ENCODE measurements around the gene TPSAB1. TPM values are rescaled to one million over a fixed set of nuclear protein-coding genes. Genes with fewer than 3 reads are reported as not detected.
"Not testable (repeated sequence)": the region's sequence is repeated elsewhere in the genome, so short reads cannot be mapped to it uniquely, and the experiment has no call there.

Gene TPSAB1
- total RNA-seq, 1 experiment from 2014 or later, result 0.25 TPM

- H3K4me1 ChIP-seq (ENCODE audit: control insufficient read depth in 1 of 2, insufficient read depth in 2 of 2, low read length in 2 of 2); RAD21 ChIA-PET (ENCODE audit: low non-redundant PET in 1 of 2, low total read pairs in 2 of 2, uncharacterized antibody in 2 of 2, unreplicated experiment in 2 of 2); H2AFZ ChIP-seq (ENCODE audit: low read depth, low read length, poor library complexity, severe bottlenecking); CTCF ChIA-PET; H3K27ac ChIP-seq (ENCODE audit: low read depth, low read length); BruUV-seq (replicated peaks); H4K20me1 ChIP-seq (ENCODE audit: insufficient read depth); DNase-seq (ENCODE audit: low read depth, low spot score); H3K9me3 ChIP-seq (ENCODE audit: control insufficient read depth in 1 of 2, insufficient read depth in 1 of 2, low read depth in 1 of 2, low read length in 2 of 2); H3K9me2 ChIP-seq (ENCODE audit: insufficient read depth); POLR2A ChIA-PET; H3K4me3 ChIP-seq (replicated peaks in 1 of 2; ENCODE audit: low read depth in 1 of 2, low read length in 2 of 2); H3K27me3 ChIP-seq (ENCODE audit: insufficient read depth, low read length); H3K79me2 ChIP-seq (ENCODE audit: insufficient read depth, low read length); intact Hi-C loops (cut with micrococcal nuclease); H3K36me3 ChIP-seq (ENCODE audit: control insufficient read depth in 1 of 2, insufficient read depth in 2 of 2, low read length in 2 of 2); H3K4me2 ChIP-seq (ENCODE audit: low read length); H3K9ac ChIP-seq (ENCODE audit: low read length); ATAC-seq: not testable (repeated sequence)
Measured at GRCh38 chr16:1226692-1227091, 13.8 kb upstream of the TPSAB1 start.

- not testable (repeated sequence) for H3K79me2 ChIP-seq (ENCODE audit: insufficient read depth, low read length)
Measured at GRCh38 chr16:1228227-1228626, 12.3 kb upstream of the TPSAB1 start.

GRCh38 chr16:1229476-1229875 lies 11.0 kb upstream of the TPSAB1 start:
- H3K9me3 ChIP-seq (ENCODE audit: control insufficient read depth in 1 of 2, insufficient read depth in 1 of 2, low read depth in 1 of 2, low read length in 2 of 2); POLR2A ChIA-PET; H2AFZ ChIP-seq (ENCODE audit: low read depth, low read length, poor library complexity, severe bottlenecking); CTCF ChIA-PET; H3K79me2 ChIP-seq (ENCODE audit: insufficient read depth, low read length); H3K9ac ChIP-seq (ENCODE audit: low read length); H4K20me1 ChIP-seq (ENCODE audit: insufficient read depth); BruUV-seq (replicated peaks); DNase-seq (ENCODE audit: low read depth, low spot score); RAD21 ChIA-PET (ENCODE audit: low non-redundant PET in 1 of 2, low total read pairs in 2 of 2, uncharacterized antibody in 2 of 2, unreplicated experiment in 2 of 2); H3K4me2 ChIP-seq (ENCODE audit: low read length); H3K36me3 ChIP-seq (ENCODE audit: control insufficient read depth in 1 of 2, insufficient read depth in 2 of 2, low read length in 2 of 2); H3K9me2 ChIP-seq (ENCODE audit: insufficient read depth); intact Hi-C loops (cut with micrococcal nuclease); H3K4me3 ChIP-seq (replicated peaks in 1 of 2; ENCODE audit: low read depth in 1 of 2, low read length in 2 of 2); ATAC-seq; H3K27me3 ChIP-seq (ENCODE audit: insufficient read depth, low read length); H3K4me1 ChIP-seq (ENCODE audit: control insufficient read depth in 1 of 2, insufficient read depth in 2 of 2, low read length in 2 of 2); H3K27ac ChIP-seq (ENCODE audit: low read depth, low read length): not testable (repeated sequence)

More at GRCh38 chr16:1228227-1228626, 12.3 kb upstream of the TPSAB1 start:
- ATAC-seq; H3K27me3 ChIP-seq (ENCODE audit: insufficient read depth, low read length); H3K4me3 ChIP-seq (replicated peaks in 1 of 2; ENCODE audit: low read depth in 1 of 2, low read length in 2 of 2); H3K4me1 ChIP-seq (ENCODE audit: control insufficient read depth in 1 of 2, insufficient read depth in 2 of 2, low read length in 2 of 2); H3K9me2 ChIP-seq (ENCODE audit: insufficient read depth); H3K9me3 ChIP-seq (ENCODE audit: control insufficient read depth in 1 of 2, insufficient read depth in 1 of 2, low read depth in 1 of 2, low read length in 2 of 2); DNase-seq (ENCODE audit: low read depth, low spot score); CTCF ChIA-PET; H3K9ac ChIP-seq (ENCODE audit: low read length); H2AFZ ChIP-seq (ENCODE audit: low read depth, low read length, poor library complexity, severe bottlenecking); H3K4me2 ChIP-seq (ENCODE audit: low read length); RAD21 ChIA-PET (ENCODE audit: low non-redundant PET in 1 of 2, low total read pairs in 2 of 2, uncharacterized antibody in 2 of 2, unreplicated experiment in 2 of 2); H3K36me3 ChIP-seq (ENCODE audit: control insufficient read depth in 1 of 2, insufficient read depth in 2 of 2, low read length in 2 of 2); intact Hi-C loops (cut with micrococcal nuclease); H3K27ac ChIP-seq (ENCODE audit: low read depth, low read length); POLR2A ChIA-PET; H4K20me1 ChIP-seq (ENCODE audit: insufficient read depth); BruUV-seq (replicated peaks): not testable (repeated sequence)

- H3K27ac ChIP-seq (ENCODE audit: low read depth, low read length); H3K4me2 ChIP-seq (ENCODE audit: low read length); H2AFZ ChIP-seq (ENCODE audit: low read depth, low read length, poor library complexity, severe bottlenecking); CTCF ChIA-PET; H3K4me3 ChIP-seq (replicated peaks in 1 of 2; ENCODE audit: low read depth in 1 of 2, low read length in 2 of 2); BruUV-seq (replicated peaks); ATAC-seq; H3K4me1 ChIP-seq (ENCODE audit: control insufficient read depth in 1 of 2, insufficient read depth in 2 of 2, low read length in 2 of 2); H3K9me3 ChIP-seq (ENCODE audit: control insufficient read depth in 1 of 2, insufficient read depth in 1 of 2, low read depth in 1 of 2, low read length in 2 of 2); H3K9ac ChIP-seq (ENCODE audit: low read length); H3K36me3 ChIP-seq (ENCODE audit: control insufficient read depth in 1 of 2, insufficient read depth in 2 of 2, low read length in 2 of 2); H3K79me2 ChIP-seq (ENCODE audit: insufficient read depth, low read length); intact Hi-C loops (cut with micrococcal nuclease); DNase-seq (ENCODE audit: low read depth, low spot score); H4K20me1 ChIP-seq (ENCODE audit: insufficient read depth); H3K27me3 ChIP-seq (ENCODE audit: insufficient read depth, low read length); POLR2A ChIA-PET; H3K9me2 ChIP-seq (ENCODE audit: insufficient read depth); RAD21 ChIA-PET (ENCODE audit: low non-redundant PET in 1 of 2, low total read pairs in 2 of 2, uncharacterized antibody in 2 of 2, unreplicated experiment in 2 of 2): not testable (repeated sequence)
Measured at GRCh38 chr16:1230084-1230470, 10.4 kb upstream of the TPSAB1 start, which contains the start of gene TPSB2. Gene TPSB2 (minus strand): TSS chr16:1230184. CDS start chr16:1229951, 233 bp downstream.

Data from HCT116 (cell line).